ENCODE measurements around the gene BBOF1.

The BBOF1 gene

GRCh38 chr14:74089251-74090020 lies 70.3 kb downstream of the BBOF1 start:
- DNase-seq (ENCODE audit: low spot score), result no peak

- no peak for DNase-seq (ENCODE audit: low spot score)
Measured at GRCh38 chr14:74105381-74105780, 86.2 kb downstream of the BBOF1 start.

GRCh38 chr14:74109369-74109768 lies 90.2 kb downstream of the BBOF1 start:
- DNase-seq (ENCODE audit: low spot score), result no peak

GRCh38 chr14:74111395-74112216 lies 92.5 kb downstream of the BBOF1 start:
- DNase-seq (ENCODE audit: low spot score), result peak; percentile 57
